Endodermal cell (in vitro differentiated cells): ENCODE results near the gene ELMO1. TPM values are rescaled to one million over a fixed set of nuclear protein-coding genes. Genes with fewer than 3 reads are reported as not detected.

Source experiments
- DNase-seq: peaks from one replicate; pipeline ENCODE4 v3.0.0-alpha.2; 2017
- H3K27ac ChIP-seq: 2 replicates; pipeline ENCODE4 v1.5.1; 2013; ENCODE audit warnings: mild to moderate bottlenecking, low read depth, low read length, moderate library complexity
- H3K27me3 ChIP-seq: 2 replicates; pipeline ENCODE4 v1.6.1; 2013; ENCODE audit warnings: mild to moderate bottlenecking, low read length, moderate library complexity; ENCODE audit not compliant: insufficient read depth, control insufficient read depth, poor library complexity, severe bottlenecking
- H3K36me3 ChIP-seq: 2 replicates; pipeline ENCODE4 v1.7.0; 2013; ENCODE audit warnings: mild to moderate bottlenecking, low read length, moderate library complexity; ENCODE audit not compliant: control insufficient read depth, insufficient read depth
- H3K4me1 ChIP-seq: one replicate; pipeline ENCODE4 v1.7.0; 2013; ENCODE audit warnings: low read length; ENCODE audit not compliant: control insufficient read depth, insufficient read depth
- H3K4me3 ChIP-seq: 2 replicates; pipeline ENCODE4 v1.5.1; 2013; ENCODE audit warnings: mild to moderate bottlenecking, low read length, moderate library complexity
- H3K9ac ChIP-seq: 2 replicates; pipeline ENCODE4 v1.6.1; 2013; ENCODE audit warnings: mild to moderate bottlenecking, low read length, moderate library complexity; ENCODE audit not compliant: poor library complexity, severe bottlenecking; ENCODE audit errors: extremely low read depth
- H3K9me3 ChIP-seq: 2 replicates; pipeline ENCODE4 v1.6.1; 2013; ENCODE audit warnings: mild to moderate bottlenecking, low read length, moderate library complexity; ENCODE audit not compliant: control insufficient read depth
- H3K27ac Mint-ChIP-seq: 2 replicates; pipeline ENCODE4 v1.8.0; 2020; ENCODE audit warnings: mixed read lengths
- H3K27me3 Mint-ChIP-seq: 2 replicates; pipeline ENCODE4 v1.8.0; 2021; ENCODE audit warnings: mild to moderate bottlenecking, mixed read lengths; ENCODE audit not compliant: insufficient read depth
- H3K36me3 Mint-ChIP-seq: 2 replicates; pipeline ENCODE4 v1.8.0; 2020; ENCODE audit warnings: low read depth, mixed read lengths
- H3K4me1 Mint-ChIP-seq: 2 replicates; pipeline ENCODE4 v1.8.0; 2020; ENCODE audit warnings: mixed read lengths
- H3K4me3 Mint-ChIP-seq: 2 replicates; pipeline ENCODE4 v1.8.0; 2020; ENCODE audit warnings: mild to moderate bottlenecking, moderate library complexity, mixed read lengths
- H3K9me3 Mint-ChIP-seq: 2 replicates; pipeline ENCODE4 v1.8.0; 2020; ENCODE audit warnings: mild to moderate bottlenecking, mixed read lengths
- CTCF ChIP-seq: fragments of 200-600 bp; sonication (generic); conservative IDR thresholded peaks from 2 replicates; pipeline ENCODE4 v1.5.0; 2021; ENCODE audit warnings: antibody characterized with exemption, mild to moderate bottlenecking
- WGBS, 2 experiments: methylation state at CpG; one replicate each; pipeline versions ENCODE4 v1.1.5 to v1.1.7; 2013; ENCODE audit warnings: missing lambda C conversion rate in 2 of 2, mixed read lengths in 1 of 2; ENCODE audit not compliant: insufficient coverage in 1 of 2, insufficient read length in 1 of 2; 5-methylcytosine and 5-hydroxymethylcytosine counted together
- total RNA-seq, 2 donors: library from RNA; stranded (reverse); fragmentation: NEBNext Ultra II Directional in 1 of 2; extraction: Animal tissue kit (Norgen Biotek cat#: 25700) in 1 of 2; gene quantifications; 2 replicates in 1 of 2; 3 replicates in 1 of 2; pipeline ENCODE4 v1.2.1, GENCODE V29; 2021

Gene ELMO1
- total RNA-seq, 2 donors from 2014 or later: 120 to 131 TPM

- DNase-seq: no peak
- Histone ChIP-seq H3K4me3 (no peak overlapping the region), H3K27ac (no peak overlapping the region), H3K9me3 (peaks cover 4% of the 10 kb centered on the region), H3K36me3 (no peaks in the 10 kb centered on the region), H3K27me3 (no peaks in the 10 kb centered on the region), H3K9ac (no peak overlapping the region), H3K4me1 (no peaks in the 10 kb centered on the region)
- H3K4me3 Mint-ChIP-seq: no peak overlapping the region
- no peaks in the 10 kb centered on the region for H3K9me3 Mint-ChIP-seq
- H3K36me3 Mint-ChIP-seq: peaks cover 5% of the 10 kb centered on the region
- no peaks in the 10 kb centered on the region for H3K27me3 Mint-ChIP-seq
- no peak for TF ChIP-seq CTCF
- peaks cover 1% of the 10 kb centered on the region for H3K4me1 Mint-ChIP-seq
- H3K27ac Mint-ChIP-seq: no peak overlapping the region
Measured at GRCh38 chr7:36916619-36917018, 532.0 kb downstream of the ELMO1 start.

GRCh38 chr7:36916116-36916515 is 532.5 kb downstream of the ELMO1 start:
- 71 to 82% methylated on average over 3 of the region's 3 CpGs for WGBS, 2 experiments
- H3K9ac ChIP-seq: no peak overlapping the region
- TF ChIP-seq CTCF: no peak
- H3K4me1 ChIP-seq: no peaks in the 10 kb centered on the region
- H3K4me3 ChIP-seq: no peak overlapping the region
- Mint-ChIP-seq H3K36me3 (peaks cover 4% of the 10 kb centered on the region), H3K4me3 (no peak overlapping the region), H3K4me1 (peaks cover 1% of the 10 kb centered on the region), H3K27me3 (no peaks in the 10 kb centered on the region), H3K9me3 (no peaks in the 10 kb centered on the region), H3K27ac (no peak overlapping the region)
- H3K27me3 ChIP-seq: no peaks in the 10 kb centered on the region
- H3K9me3 ChIP-seq: no peaks in the 10 kb centered on the region
- no peak overlapping the region for H3K27ac ChIP-seq
- DNase-seq: no peak
- no peaks in the 10 kb centered on the region for H3K36me3 ChIP-seq

- H3K9ac ChIP-seq: no peak overlapping the region
- no peak for TF ChIP-seq CTCF
- peaks cover 5% of the 10 kb centered on the region for H3K36me3 ChIP-seq
- H3K27ac ChIP-seq: no peak overlapping the region
- Mint-ChIP-seq H3K27me3 (no peaks in the 10 kb centered on the region), H3K4me1 (peaks cover 1% of the 10 kb centered on the region), H3K27ac (no peak overlapping the region), H3K36me3 (peaks cover 2% of the 10 kb centered on the region), H3K9me3 (no peaks in the 10 kb centered on the region), H3K4me3 (no peak overlapping the region)
- no peak overlapping the region for H3K4me3 ChIP-seq
- no peak for DNase-seq
- H3K27me3 ChIP-seq: no peaks in the 10 kb centered on the region
- H3K9me3 ChIP-seq: no peaks in the 10 kb centered on the region
- H3K4me1 ChIP-seq: no peaks in the 10 kb centered on the region
- 93 to 95% methylated on average over 5 of the region's 5 CpGs for WGBS, 2 experiments
Measured at GRCh38 chr7:36911788-36912187, 536.9 kb downstream of the ELMO1 start.
